GM12892 (cell line): ENCODE results near the gene ZMAT1. TPM values are rescaled to one million over a fixed set of nuclear protein-coding genes. Genes with fewer than 3 reads are reported as not detected.
"Not testable (repeated sequence)": the region's sequence is repeated elsewhere in the genome, so short reads cannot be mapped to it uniquely, and the experiment has no call there.

Experiments
- DNase-seq: peaks from one replicate; pipeline ENCODE4 v3.0.0; 2011; ENCODE audit not compliant: insufficient read length
- FAIRE-seq: peaks from 2 replicates; lab custom pipeline; 2011; peaks lifted over from hg19 to GRCh38; lab: Jason Lieb, UNC
- POLR2A ChIP-seq: IDR thresholded peaks from 2 replicates; pipeline ENCODE4 v1.6.1; 2011; ENCODE audit warnings: low read depth, low read length, control low read depth
- POLR2AphosphoS5 ChIP-seq: IDR thresholded peaks from 2 replicates; pipeline ENCODE4 v1.6.1; 2011; ENCODE audit warnings: low read depth, low read length, control low read depth
- TAF1 ChIP-seq: IDR thresholded peaks from 2 replicates; pipeline ENCODE4 v1.6.1; 2011; ENCODE audit warnings: low read depth, mild to moderate bottlenecking, control low read depth, low read length, borderline replicate concordance
- polyA plus RNA-seq: library from polyadenylated mRNA; unstranded; fragments of >200 nt; gene quantifications from one replicate; pipeline ENCODE4 v1.2.1, GENCODE V29; 2012; ENCODE audit warnings: missing spikeins, inconsistent platforms; ENCODE audit not compliant: missing spikeins

The ZMAT1 gene
- 1.7 TPM for polyA plus RNA-seq

DNA sequence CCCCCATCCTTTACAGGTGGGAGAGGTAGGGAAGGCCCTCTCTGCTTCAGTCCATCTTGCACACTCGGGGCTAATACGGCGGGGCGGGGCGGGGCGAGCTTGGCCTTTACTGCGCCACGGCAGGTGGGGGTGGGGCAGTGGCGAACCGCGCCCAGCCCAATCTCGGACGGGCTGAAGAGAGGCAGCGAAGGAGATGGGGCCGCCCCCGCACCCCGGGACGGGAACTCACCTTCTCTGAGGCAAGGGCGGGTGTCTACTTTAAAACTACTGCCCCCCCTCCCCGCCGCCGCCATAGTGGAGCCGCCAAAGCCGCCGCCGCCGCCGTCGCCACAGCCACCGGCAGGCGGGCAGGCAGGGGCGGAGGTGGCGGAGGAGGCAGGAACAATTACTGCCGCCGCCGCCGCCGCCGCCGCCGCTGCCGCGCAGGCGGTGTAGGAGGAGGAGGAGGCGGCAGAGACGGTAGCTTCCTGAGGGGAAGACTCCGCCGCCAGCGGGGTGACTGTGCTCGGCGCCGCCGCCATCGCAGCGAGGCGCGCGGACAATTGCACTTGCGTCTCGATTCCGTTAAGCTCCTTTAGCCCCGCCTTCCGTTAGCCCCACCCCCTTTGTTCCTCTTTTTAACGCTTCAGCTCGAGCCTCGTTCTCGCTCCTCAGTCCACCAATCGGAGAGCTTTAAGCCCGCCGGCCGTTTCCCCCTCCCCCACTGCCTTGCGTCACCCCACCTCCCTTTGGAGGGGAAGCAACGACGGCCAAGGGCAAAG lies at the start of gene ZMAT1:
Gene ZMAT1 (minus strand): TSS at position 540 of the 761 bp plus-strand sequence. CDS start 19 bp downstream, at position 521.
- TF ChIP-seq POLR2AphosphoS5, result peak; percentile 74
- TF ChIP-seq POLR2A, result peak; percentile 74; the same call in 1 of the 2 replicates
- peak; percentile 30; the same call in 1 of the 2 replicates for TF ChIP-seq TAF1
- DNase-seq (peak; percentile 31), FAIRE-seq (no peak)

DNA sequence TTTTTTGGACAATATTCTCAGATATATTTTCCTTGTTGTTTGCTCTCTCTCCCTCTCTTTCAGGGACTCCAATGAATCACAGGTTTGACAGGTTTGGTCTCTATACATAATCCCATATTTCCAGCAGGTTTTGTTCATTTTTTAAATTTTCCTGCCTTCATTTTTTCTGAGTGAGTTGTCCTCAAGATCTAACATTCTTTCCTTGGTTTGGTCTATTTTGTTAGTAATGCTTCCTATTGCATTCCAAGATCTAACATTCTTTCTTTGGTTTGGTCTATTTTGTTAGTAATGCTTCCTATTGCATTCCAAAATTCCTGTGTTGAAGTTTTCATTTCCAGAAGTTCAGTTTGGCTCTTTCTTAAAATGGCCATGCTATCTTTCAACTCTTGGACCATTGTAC lies 45.3 kb upstream of the ZMAT1 start:
- FAIRE-seq, result no peak
- TF ChIP-seq TAF1 (no peak), POLR2A (no peak)

DNA sequence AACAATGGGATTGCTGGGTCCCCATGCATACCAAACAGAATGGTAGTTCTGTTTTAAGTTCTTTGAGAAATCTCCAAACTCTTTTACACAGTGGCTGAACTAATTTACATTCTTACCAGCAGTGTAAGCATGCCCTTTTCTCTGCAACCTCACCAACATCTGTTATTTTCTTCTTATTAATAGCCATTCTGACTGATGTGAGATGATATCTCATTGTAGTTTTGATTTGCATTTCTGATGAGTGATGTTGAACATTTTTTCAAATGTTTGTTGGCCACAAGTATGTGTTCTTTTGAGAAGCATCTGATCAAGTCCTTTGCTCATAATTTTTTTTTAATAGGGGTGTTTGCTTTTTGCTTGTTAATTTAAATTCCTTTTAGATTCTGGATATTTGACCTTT lies 41.2 kb upstream of the ZMAT1 start:
- no peak for TF ChIP-seq POLR2AphosphoS5
- TF ChIP-seq TAF1, result no peak
- TF ChIP-seq POLR2A, result no peak
- FAIRE-seq, result no peak
- no peak for DNase-seq

More for the DNA sequence above, 45.3 kb upstream of the ZMAT1 start:
- no peak for DNase-seq

DNA sequence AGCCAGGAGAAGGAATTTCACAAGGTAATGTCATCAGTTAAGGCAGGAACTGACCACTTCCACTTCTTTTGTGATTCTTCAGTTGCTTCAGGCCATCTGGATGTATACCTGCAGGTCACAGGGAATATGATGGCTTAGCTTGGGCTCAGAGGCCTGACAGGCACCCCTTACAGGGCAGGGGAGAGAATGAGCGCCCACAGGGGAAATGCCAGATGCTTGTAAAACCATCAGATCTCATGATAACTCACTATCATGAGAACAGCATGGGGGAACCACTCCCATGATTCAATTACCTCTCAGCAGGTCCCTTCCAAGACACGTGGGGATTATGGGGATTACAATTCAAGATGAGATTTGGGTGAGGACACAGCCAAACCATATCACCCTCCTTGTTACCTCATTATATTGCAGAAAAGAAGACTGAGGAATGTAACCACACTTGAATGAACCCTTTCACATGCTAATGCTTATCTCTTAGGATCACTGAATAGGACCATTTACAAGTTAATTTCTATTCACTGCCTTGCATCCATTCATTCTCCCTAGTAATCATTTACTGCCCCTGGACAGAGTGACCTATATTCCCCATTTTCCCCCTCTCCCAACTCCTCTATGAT lies 33.2 kb upstream of the ZMAT1 start:
- not testable (repeated sequence) for FAIRE-seq

DNA sequence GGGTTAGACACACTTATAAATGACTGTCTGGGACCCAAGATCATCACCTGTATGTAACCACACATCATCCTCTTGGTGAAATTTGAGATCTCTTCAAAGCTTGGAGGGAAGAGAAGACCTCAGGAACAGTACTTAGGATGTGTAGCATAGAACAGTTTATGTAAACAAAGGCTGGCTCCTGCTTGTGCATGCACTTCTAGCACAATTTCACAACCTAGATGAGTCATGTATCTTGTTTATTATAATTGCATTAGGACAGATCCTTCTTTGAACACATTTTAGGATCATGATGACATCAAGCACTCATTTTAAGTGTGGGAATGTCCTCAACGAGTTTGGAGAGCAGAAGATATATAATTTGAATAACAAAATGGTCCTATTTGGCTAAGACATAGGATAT lies 26.3 kb upstream of the ZMAT1 start:
- DNase-seq (no peak), FAIRE-seq (no peak)
- TF ChIP-seq TAF1 (no peak), POLR2AphosphoS5 (no peak), POLR2A (no peak)

More for the DNA sequence above, 33.2 kb upstream of the ZMAT1 start:
- DNase-seq, result not testable (repeated sequence)

DNA sequence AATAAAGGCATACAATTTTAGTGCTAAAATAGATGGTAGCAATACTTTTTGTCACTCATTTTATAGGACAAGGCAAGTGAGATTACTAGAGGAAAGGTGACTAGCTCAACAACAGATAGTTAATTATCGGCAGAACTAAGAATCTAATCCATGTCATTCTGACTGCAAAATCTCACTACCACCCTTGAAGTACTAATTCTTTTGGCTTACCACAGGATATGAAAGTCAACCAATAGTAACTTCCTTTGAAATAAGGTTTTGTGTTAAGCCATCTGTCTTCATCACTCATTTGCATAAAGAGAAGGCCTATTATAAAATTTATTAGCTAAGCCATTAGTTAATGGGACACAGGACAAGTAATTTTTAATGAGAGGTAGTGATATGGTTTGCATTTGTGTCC lies 25.3 kb upstream of the ZMAT1 start:
- TF ChIP-seq TAF1 (no peak), POLR2A (no peak), POLR2AphosphoS5 (no peak)
- no peak for DNase-seq
- FAIRE-seq, result no peak

DNA sequence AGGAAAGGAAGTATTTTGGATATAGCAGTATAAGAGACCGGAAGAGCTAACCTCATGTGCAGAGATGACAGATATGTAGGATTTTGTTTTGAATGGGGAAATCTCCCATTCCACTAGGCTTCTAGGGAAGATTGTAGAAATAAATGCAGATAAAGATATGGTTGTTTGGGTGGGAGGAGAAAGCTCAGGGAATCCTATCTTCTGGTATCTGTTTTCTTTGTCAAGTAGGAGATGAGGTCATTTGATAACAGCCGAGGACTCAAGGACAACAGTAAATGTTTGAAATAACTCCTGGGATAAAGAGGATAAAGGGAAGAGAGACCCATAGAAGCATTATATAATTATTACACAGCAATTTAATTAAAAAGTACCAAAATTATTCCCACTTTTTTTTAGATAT lies 24.7 kb upstream of the ZMAT1 start:
- DNase-seq (no peak), FAIRE-seq (no peak)
- TF ChIP-seq TAF1 (no peak), POLR2AphosphoS5 (no peak)

DNA sequence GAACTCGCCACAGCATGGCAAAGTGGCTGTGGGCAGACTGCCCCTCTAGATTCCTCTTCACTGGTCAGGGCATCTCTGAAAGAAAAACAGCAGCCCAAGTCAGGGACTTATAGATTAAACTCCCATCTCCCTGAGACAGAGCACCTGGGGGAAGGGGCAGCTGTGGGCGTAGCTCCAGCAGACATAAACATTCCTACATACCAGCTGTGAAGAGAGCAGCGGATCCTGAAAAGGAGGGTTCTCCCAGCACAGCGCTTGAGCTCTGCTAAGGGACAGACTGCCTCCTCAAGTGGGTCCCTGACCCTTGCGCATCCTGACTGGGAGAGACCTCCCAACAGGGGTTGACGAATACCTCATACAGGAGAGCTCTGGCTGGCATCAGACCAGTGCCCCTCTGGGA lies 18.8 kb upstream of the ZMAT1 start:
- DNase-seq, result no peak
- TF ChIP-seq POLR2A (no peak), POLR2AphosphoS5 (no peak)
- FAIRE-seq, result no peak

DNA sequence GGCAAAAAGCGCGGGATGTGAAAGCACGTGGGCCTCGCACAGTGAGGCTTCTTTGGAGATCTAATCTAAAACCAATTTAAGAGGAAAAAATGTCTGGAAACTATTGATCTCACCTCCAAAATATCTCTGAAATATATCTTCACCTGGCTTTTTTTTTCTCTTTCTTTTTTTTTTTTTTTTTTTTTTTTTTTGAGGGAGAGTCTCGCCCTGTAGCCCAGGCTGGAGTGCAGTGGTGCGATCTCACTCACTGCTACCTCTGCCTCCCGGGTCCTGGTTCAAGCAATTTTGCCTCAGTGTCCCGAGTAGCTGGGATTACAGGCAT lies 383 bp upstream of the ZMAT1 start:
- DNase-seq (no peak), FAIRE-seq (no peak)
- TF ChIP-seq POLR2A (no peak), POLR2AphosphoS5 (no peak), TAF1 (no peak)

DNA sequence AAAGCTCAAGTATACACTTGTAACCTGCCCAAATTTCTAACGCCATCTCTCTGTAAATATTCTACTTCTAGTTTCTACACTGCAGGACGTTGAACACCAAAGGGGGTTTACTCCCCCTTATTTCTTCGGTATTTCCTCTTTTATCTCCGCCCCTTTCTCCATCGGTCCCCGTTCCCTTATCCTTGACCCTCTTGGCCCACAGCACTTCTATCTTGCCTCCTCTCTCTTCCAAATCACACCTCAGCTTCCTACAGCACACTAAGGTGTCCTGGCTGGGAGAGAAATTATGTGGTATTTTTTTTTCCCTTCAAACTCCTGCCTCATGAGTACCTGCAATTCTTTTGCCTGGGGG lies 715 bp downstream of the ZMAT1 start:
- FAIRE-seq (no peak), DNase-seq (no peak)
- TF ChIP-seq TAF1 (no peak), POLR2AphosphoS5 (no peak), POLR2A (no peak)

DNA sequence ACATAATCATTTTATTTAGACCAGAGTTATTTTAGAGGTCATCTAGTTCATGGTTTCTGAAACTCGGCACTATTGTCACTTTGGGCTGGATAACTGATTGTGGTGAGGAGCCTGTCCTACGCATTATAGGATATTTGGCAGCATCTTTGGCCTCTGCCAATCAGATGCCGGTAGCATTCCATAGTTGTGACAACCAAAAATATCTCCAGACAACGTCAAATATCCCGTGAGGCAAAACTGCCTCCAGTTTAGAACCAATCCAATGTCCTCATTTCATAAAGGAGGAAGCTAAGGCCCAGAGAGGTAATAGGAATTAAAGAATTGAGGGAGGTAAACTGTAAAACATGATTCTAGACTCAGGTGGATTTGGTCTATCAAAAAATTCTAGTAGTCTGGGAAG lies 6.1 kb downstream of the ZMAT1 start:
- FAIRE-seq, result no peak
- no peak for DNase-seq
- TF ChIP-seq POLR2AphosphoS5 (no peak), TAF1 (no peak), POLR2A (no peak)

DNA sequence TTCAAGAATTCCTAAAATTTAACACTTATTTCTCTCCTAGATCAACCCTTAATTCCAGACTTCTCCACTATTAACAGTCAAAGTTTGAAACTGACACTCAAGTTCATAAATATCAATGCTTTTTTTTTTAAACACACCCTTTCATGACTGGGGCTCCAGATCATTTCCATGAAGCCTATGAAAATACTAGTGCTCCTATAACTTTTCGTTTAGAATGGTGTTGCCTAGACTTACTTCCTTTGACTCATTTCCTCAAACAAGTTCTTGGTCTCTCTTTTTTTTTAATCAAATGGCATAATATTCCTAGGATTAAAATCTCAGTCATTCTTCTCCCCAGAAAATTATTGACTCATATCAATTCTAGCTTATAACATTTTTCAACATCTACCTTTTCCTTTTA lies 13.1 kb downstream of the ZMAT1 start:
- DNase-seq (no peak), FAIRE-seq (no peak)
- no peak for TF ChIP-seq POLR2A
- no peak for TF ChIP-seq TAF1
- TF ChIP-seq POLR2AphosphoS5, result no peak
